AG10803 (cell line): Measurements from ENCODE around the gene ASXL1.

Source experiments
- DNase-seq: peaks from one replicate; pipeline ENCODE4 v3.0.0; 2010; ENCODE audit warnings: low read depth
- H3K4me3 ChIP-seq: 2 replicates; pipeline ENCODE4 v1.5.1; 2011; ENCODE audit warnings: mild to moderate bottlenecking, low read length, control low read depth
- CTCF ChIP-seq: conservative IDR thresholded peaks from 2 replicates; pipeline ENCODE4 v1.5.1; 2011; ENCODE audit warnings: mild to moderate bottlenecking, low read length, control low read depth, inconsistent platforms

ASXL1 gene

DNA sequence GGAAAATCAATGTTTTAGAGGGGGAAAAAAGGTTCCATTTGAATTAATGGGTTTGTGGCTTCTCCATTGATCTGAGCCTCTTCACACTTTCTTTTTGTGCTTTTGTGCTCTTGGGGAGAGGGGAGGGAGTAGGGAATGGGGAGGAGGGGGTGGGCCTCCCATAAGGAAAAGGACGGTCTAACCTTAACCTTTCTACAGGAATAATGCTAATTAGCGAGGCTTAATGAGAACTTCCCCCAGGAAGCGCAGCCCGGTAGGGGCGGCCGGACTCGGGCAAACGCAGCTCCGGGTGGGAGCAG is 124.0 kb downstream of the ASXL1 start:
- H3K4me3 ChIP-seq, result peak overlapping the region; percentile 70
- TF ChIP-seq CTCF, result no peak
- no peak for DNase-seq

DNA sequence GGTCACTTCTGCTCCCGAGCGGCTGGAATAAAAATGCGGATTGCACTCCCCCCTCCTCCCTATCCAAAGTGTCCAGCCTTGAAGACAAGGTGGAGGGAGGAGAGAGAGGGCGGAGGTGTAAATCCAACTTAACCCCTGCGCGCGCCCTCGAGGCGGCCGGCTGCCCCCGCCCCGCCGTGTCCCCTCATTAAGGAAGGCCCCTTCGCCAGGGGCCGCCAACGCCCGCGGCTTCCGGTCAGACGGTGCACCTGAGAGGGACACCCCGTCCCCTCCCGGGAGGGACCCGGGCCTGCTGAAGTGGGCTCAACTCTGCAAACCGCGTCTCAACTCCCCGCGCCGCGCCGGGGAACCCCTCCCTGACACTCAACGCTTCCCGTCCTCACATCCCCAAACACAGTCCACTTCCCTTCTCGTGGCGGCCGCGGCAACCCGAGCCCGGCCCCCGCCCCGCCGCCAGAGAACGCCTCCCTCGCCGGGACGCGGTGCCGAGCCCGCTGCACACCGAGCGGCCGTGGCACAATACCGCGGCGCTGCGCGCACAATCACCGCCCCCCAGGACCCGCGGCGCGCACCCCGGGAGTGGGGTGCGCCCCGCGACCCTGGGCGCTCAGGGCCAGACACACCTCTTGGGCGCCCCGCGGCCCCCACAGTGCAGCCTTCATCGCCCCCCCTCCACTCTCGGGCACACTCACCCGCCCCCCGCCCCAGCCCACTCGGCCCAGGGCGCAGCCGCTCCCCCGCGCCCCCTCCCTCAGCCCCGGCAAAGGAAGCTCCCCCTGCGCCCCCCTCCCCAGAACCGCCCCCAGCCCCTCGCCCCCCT is 124.5 kb downstream of the ASXL1 start:
- no peak for TF ChIP-seq CTCF
- no peak for DNase-seq
- H3K4me3 ChIP-seq, result peak overlapping the region; percentile 70

- no peak for TF ChIP-seq CTCF
- DNase-seq, result peak; percentile 74
- peak overlapping the region; percentile 70 for H3K4me3 ChIP-seq
Observed at GRCh38 chr20:32483351-32484224, 125.5 kb downstream of the ASXL1 start.

GRCh38 chr20:32484225-32484957 is 126.3 kb downstream of the ASXL1 start:
- no peak for DNase-seq
- no peak for TF ChIP-seq CTCF
- H3K4me3 ChIP-seq, result peak overlapping the region; percentile 69

DNA sequence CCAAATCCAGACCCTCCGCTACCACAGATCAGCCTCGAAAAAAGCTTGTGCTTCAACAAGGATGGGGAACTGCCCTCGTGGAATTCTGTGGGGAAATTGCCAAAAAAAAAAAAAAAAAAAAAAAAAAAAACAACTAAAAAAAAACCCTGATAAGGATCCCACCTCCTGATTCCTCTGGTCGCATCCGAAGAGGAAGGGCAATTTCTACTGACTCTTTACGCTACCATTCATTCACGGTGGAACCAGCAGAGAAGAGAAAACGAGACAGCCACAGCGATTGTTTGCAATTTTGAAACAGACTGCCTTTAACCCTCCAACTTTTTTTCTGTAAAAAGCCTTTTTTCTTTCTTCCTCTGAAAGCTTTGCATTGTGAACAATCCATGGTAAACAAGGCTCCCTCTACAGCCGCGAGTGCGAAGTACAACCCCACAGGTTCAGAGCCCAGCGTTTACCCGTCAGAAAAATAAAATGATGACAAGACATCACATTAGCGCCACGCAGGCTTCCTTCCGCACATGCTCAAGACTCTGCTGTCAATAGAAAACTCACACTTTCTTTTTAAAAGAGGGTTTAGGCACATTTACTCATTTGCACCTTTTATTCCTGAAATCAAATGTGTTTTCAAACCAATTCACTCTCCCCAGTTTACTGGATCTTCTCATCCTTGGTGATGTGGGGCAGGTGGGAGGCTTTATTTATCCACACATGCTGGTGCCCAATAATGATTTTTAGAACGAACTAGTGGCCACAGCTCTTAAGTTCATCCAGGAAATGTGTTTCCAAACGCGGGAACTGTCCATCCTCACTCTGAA is 127.0 kb downstream of the ASXL1 start:
- peak; percentile 90 for TF ChIP-seq CTCF
- peak; percentile 81 for DNase-seq
- peak overlapping the region; percentile 69 for H3K4me3 ChIP-seq

GRCh38 chr20:32485770-32486478 is 127.8 kb downstream of the ASXL1 start:
- DNase-seq, result no peak
- no peak overlapping the region for H3K4me3 ChIP-seq

More at GRCh38 chr20:32485770-32486478, 127.8 kb downstream of the ASXL1 start:
- TF ChIP-seq CTCF, result no peak
